Ovary (tissue), 3 donors: ENCODE data around the gene TARS2.

Experiments used
- EP300 ChIP-seq: sonication (generic); formaldehyde crosslinking; IDR thresholded peaks from one replicate; pipeline ENCODE4 v1.6.1; 2017; ENCODE audit warnings: antibody characterized with exemption
- POLR2A ChIP-seq: fragments of 450-650 bp; IDR thresholded peaks from one replicate; pipeline ENCODE4 v1.6.1; 2017; ENCODE audit warnings: antibody characterized with exemption, mild to moderate bottlenecking, moderate library complexity
- TF ChIP-seq, protein P1 (sequence below), 3 donors: fragments of 450-650 bp in 2 of 3; fragments of 200-600 bp in 1 of 3; IDR thresholded peaks; one replicate each; pipeline versions ENCODE4 v1.5.1 to v1.8.0; 2016 to 2022; ENCODE audit warnings: antibody characterized with exemption in 3 of 3, mild to moderate bottlenecking in 1 of 3
- donor health status: DM: no; HTN: no; CAD: no.

DNA sequence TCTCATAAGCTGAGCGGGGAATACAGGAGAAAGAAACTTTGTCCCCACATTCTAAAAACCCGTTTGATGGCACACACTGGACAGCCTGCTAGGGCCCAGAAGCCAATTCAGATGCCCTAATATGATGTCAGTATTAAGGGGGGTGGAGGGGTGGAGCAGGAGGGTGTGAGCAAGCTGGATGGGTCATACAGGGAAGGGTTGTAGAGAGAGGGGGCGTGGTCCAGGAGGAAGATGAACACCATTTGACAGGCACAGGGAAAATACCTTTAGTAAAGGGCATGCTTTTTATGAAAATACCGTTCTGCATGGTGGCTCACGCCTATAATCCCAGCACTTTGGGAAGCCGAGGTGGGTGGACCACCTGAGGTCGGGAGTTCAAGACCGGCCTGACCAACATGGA, 6.0 kb downstream of the TARS2 start:
- no peak for TF ChIP-seq EP300
- TF ChIP-seq, protein P1, sequence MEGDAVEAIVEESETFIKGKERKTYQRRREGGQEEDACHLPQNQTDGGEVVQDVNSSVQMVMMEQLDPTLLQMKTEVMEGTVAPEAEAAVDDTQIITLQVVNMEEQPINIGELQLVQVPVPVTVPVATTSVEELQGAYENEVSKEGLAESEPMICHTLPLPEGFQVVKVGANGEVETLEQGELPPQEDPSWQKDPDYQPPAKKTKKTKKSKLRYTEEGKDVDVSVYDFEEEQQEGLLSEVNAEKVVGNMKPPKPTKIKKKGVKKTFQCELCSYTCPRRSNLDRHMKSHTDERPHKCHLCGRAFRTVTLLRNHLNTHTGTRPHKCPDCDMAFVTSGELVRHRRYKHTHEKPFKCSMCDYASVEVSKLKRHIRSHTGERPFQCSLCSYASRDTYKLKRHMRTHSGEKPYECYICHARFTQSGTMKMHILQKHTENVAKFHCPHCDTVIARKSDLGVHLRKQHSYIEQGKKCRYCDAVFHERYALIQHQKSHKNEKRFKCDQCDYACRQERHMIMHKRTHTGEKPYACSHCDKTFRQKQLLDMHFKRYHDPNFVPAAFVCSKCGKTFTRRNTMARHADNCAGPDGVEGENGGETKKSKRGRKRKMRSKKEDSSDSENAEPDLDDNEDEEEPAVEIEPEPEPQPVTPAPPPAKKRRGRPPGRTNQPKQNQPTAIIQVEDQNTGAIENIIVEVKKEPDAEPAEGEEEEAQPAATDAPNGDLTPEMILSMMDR (IDR thresholded peaks at IDR 0.05): no peak
- no peak for TF ChIP-seq POLR2A
